Erythroblast (primary cell): ENCODE results near the gene PCDHA1.

Experiments used
- DNase-seq, 2 experiments: peaks; one replicate each; lab custom pipeline; 2025; lab: John Stamatoyannopoulos, UW
- GATA1 ChIP-seq: IDR thresholded peaks from 2 replicates; pipeline ENCODE4 v1.6.1; 2011; ENCODE audit warnings: low read depth, mild to moderate bottlenecking, control low read depth, low read length, moderate library complexity
- POLR2A ChIP-seq: IDR thresholded peaks from 2 replicates; pipeline ENCODE4 v1.6.1; 2011; ENCODE audit warnings: mild to moderate bottlenecking, low read length

The PCDHA1 gene

DNA sequence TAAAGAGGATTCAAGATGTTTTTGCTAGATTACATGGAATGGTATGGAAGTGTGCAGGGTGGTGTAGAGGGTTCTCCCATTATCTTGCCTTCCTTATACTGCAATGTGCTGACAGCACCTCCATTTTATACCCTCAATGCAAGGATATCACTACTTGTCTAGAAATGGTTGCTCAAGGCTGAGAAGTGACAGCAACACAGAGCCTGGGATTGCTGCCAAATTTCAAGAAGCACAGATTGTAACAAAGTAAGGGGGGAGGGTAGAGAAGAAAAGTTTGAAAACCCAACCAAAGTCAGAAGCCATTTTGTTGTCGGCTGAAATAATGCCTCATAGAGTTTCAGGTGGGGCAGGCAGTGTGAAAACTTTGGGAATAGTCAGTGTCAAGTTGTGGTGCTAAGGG is 210.1 kb downstream of the PCDHA1 start:
- TF ChIP-seq POLR2A (no peak), GATA1 (no peak)
- no peak for DNase-seq

DNA sequence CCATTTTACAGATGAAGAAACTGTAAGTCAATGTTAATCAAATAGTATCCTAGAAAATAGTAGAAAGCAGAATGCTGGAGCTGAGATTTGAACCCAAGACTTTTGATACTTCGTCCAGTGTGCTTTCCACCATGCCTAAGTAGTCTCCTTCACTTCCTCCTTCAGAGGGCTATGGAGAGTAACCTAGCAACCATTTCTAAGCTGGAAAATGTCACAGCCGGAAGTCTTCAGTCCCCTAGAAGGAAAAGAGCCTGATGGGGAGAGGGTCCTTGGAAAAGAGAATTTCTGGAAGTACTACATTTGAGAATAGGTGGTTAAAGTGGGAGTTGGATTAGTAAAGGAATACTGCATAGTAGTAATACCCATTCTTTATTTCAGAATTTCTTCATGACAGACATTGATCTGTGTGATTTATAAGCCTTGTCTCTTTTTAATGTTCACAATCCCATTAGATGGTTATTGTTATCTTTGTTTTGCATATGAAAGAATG is 213.0 kb downstream of the PCDHA1 start:
- TF ChIP-seq GATA1, result no peak
- no peak for TF ChIP-seq POLR2A
- DNase-seq, result no peak

- DNase-seq, result no peak
- TF ChIP-seq POLR2A, result no peak
- no peak for TF ChIP-seq GATA1
Observed at GRCh38 chr5:141001446-141001843, 215.5 kb downstream of the PCDHA1 start.

DNA sequence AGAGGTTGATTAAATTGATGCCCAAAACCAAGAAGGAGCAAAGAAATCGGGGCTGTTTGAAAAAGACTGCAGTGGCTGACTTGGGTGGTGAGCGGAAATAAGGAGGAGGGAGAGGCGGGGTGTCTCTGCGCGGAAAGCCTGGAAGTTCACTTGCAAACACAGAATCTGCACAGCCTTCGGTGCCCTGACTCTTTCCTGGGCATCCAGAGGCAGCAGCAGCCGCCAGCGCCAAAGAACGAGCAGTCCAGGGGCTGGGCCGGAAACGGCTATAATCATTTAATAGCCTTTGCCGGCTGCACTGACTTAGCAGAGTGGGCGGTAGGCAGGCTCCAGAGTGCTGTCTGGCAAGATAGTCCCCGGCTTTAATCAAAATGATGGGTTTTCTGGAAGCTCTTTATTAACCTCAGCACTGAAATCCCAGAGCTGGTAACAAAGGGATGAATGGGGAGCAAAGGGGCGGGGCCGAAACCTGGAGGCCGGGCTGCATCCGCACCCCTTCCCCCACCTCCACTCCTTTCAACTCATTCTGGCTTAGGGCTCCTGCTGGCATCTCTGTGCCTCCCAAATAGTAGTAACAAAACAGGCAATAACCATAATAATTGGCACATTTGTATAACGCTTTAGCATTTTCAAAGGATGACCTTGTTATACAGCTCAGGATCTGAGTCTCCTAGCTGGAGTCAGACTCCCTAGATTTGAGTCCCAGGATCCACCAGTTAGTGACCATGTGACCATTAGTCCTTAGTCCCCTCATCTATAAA is 216.1 kb downstream of the PCDHA1 start:
- no peak for TF ChIP-seq POLR2A
- TF ChIP-seq GATA1, result no peak
- DNase-seq, result no peak

GRCh38 chr5:141002605-141002965 is 216.6 kb downstream of the PCDHA1 start:
- no peak for TF ChIP-seq GATA1
- TF ChIP-seq POLR2A, result no peak
- DNase-seq, result no peak

GRCh38 chr5:141003031-141003430 is 217.1 kb downstream of the PCDHA1 start:
- TF ChIP-seq GATA1 (no peak), POLR2A (no peak)

GRCh38 chr5:141003791-141004611 is 218.1 kb downstream of the PCDHA1 start:
- TF ChIP-seq GATA1, result no peak
- no peak for TF ChIP-seq POLR2A
- DNase-seq, result no peak

More at GRCh38 chr5:141003031-141003430, 217.1 kb downstream of the PCDHA1 start:
- DNase-seq, result no peak

DNA sequence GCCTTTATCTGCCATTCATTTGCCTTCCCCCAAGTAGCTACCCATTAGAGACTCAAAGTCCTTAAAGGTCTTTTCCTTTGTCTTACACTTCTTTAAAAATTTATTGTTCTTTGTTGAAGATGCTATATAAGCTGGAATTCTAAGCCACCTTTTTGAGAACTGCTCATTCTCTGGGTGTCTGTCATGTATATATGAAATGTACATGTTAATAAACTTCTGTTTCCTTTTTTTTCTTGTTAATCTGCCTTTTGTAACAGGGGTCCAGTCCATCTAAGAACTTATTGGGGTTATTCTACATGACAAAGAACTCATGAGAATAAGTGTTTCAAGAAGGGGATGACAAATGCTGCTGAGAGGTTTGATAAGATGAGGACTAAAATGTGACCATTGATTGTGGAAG is 221.9 kb downstream of the PCDHA1 start:
- no peak for TF ChIP-seq POLR2A
- TF ChIP-seq GATA1, result no peak
- no peak for DNase-seq

- TF ChIP-seq GATA1 (no peak), POLR2A (no peak)
- DNase-seq, result no peak
Observed at GRCh38 chr5:141010047-141010793, 224.3 kb downstream of the PCDHA1 start.

DNA sequence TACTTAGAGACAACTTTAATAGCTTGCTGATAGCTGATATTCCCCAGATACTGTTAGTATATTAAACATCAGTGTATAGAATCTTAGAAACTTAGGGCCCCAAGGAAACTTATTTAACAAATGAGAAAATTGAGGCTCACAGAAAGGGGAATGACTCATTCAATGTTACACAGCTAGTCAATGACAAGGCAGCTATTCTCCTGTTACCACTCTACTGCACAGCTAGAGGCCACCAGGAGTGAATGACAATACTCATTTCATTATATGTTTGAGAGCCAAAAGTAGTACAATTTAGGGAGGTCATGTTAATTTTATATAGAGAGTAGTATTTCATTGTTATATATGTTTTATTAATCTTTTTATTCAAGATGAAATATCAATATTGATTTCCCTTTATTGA is 232.0 kb downstream of the PCDHA1 start:
- TF ChIP-seq POLR2A (no peak), GATA1 (no peak)
- DNase-seq, result no peak

- TF ChIP-seq GATA1, result no peak
- no peak for TF ChIP-seq POLR2A
- no peak for DNase-seq
Observed at GRCh38 chr5:141022384-141022783, 236.4 kb downstream of the PCDHA1 start.

GRCh38 chr5:141031006-141031405 is 245.1 kb downstream of the PCDHA1 start:
- no peak for DNase-seq
- TF ChIP-seq GATA1, result no peak
- no peak for TF ChIP-seq POLR2A

GRCh38 chr5:141032626-141033025 is 246.7 kb downstream of the PCDHA1 start:
- DNase-seq, result no peak
- TF ChIP-seq POLR2A (no peak), GATA1 (no peak)
